ENCODE data around the gene SLC44A2.
A peak's percentile ranks its signal among the peaks of the same experiment; 100 is the strongest.
"Not testable (repeated sequence)": the region's sequence is repeated elsewhere in the genome, so short reads cannot be mapped to it uniquely, and the experiment has no call there.

The SLC44A2 gene

DNA sequence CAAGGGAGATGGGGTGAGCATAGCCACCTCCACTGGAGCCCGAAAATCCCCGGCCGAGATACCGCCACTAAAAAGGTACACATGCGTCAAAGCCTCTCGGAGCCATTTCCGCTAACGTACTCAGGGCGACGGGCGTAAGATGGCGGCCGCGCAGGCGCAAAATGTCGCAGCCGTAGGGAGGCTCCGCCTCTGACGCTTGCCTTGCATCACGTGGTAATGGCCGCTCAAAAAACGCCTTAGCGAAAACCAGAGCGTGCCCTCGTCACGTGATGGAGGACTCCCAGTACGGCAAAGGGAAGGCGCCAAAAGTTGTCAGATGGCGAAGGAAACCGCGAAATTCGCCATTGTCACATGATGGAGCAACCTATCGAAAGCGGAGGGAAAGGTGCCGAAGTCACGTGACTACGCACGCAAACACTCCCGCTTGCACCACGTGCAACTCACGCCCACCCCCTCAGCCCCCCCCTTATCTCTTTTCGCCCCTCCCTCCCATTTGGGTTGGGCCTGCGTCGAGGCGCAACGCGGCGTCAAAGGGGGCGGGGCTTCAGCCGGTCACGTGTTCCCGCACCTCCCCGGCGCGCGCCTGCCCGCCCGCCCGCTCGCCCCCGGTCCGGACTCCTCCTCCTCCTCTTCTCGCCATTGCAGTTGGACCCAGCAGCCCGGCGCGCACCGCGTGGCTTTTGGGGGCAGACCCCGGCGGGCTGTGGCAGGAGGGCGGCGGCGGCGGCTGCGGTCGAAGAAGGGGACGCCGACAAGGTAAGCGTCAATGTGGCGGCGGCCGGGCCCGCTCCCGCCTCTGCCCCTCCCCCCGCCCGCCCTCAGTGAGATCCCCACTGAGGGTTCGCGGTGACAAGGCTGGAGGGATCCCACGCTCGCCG is 28.6 kb downstream of the SLC44A2 start, which contains the start of gene ILF3:
ILF3 (plus strand) TSS at position 615 of the 878 bp plus-strand sequence. CDS start 16,260 bp downstream, outside the sequence.
- DNase-seq: peak; percentile 99

DNA sequence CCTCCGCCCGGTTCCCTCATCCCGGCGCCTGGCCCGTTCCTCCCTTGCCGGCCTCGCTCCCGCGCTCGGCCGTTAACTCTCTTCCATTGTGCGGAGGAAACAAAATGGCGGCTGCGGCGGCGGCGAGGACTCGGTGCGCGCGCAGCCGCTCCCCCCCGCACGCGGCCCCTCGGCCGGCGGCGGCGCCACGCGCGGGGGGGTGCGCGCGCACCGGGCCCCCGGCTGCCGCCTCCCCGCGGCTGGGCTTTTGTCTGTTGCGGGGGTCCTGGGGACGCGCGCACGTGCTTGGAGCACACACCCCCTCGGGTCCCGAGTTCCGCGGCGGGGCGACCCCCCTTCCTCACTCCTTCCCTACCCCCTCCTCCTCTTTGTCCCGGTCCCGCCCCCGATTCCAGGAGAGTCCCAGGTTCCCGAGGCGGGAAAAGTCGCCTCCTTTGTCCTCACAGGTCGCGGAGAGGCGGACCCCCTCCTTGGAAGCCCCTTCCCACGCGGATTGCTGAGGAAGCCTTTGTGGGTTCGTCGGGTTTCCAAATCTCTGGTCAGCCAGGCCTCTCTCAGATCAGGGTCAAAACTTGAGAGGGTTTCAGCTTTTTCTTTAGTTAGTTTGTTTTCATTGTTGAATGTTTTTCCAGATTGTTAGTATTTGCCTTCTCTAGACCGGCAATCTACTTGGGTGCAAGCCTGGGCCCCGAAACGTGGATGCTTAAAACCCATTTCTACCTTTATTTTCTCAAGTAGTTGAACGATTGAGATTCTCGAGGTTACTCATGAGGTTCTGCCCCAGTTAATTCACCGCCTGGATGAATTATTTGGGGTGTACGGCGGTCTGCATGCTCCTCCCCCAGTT is 29.5 kb downstream of the SLC44A2 start:
- DNase-seq: peak; percentile 70

GRCh38 chr19:10655457-10656312 is 30.3 kb downstream of the SLC44A2 start:
- DNase-seq: no peak

- DNase-seq: no peak
Measured at GRCh38 chr19:10660346-10660745, 35.0 kb downstream of the SLC44A2 start.

DNA sequence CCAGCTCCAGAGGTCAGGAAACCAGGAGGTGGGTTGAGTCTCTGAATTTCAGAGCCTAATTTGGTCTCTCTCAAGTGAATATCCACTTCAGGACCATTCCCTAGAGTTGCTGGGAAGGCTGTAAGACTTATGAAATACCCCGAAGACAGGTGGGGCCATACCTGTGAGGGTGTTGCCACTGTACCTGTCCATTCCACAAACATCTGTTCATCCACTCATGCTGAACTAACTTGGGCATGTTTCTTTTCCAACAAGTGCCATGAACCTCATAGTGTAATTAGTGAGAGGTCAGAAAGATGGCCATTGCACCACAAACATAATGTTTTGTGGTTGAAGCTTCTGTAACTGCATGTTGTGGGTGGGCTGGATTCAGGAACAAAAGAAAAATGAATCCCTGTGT is 36.6 kb downstream of the SLC44A2 start:
- DNase-seq: no peak

DNA sequence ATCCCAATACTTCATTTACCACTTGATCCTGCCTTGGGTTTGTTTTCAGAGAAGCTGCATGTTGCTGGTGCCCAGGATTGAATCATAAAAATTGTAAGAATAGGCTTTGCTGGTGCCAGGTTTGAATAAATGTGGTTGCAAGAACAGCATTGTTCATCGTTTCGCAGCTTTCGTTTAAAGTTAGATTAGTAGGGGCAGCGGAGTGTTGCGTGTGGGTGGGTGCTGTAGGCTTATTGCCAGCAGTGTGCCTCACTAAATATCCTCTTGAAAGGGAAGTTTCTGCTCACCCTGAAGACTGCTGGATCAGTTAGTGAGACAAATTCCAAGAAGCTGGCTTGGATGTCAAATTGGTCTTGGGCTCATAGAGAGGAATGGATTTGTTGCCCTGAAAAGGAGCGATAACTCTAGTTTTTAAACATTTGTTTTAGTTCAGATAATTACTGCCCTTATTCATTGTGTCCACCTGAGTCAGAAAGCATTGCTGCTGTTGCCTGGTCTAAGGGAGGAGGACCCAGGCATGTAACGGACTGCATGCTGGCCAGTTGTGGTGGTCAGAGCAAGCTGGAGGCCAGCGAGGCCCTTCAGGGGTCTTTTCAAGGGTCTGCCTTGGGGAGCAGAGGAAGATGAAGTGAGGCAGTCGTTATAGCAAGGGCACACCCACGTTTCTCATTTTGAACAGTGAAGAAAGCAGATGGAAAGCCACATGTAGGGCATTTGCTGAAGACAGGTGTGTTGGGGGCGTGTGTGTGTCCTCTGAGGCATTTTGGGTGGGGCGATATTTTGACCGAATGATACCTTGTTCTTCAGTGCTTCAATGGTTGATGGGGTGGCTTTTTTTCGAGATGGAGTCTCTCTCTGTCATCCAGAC is 37.3 kb downstream of the SLC44A2 start:
- peak; percentile 21 for DNase-seq

- DNase-seq: not testable (repeated sequence)
Measured at GRCh38 chr19:10663252-10663563, 37.9 kb downstream of the SLC44A2 start.

DNA sequence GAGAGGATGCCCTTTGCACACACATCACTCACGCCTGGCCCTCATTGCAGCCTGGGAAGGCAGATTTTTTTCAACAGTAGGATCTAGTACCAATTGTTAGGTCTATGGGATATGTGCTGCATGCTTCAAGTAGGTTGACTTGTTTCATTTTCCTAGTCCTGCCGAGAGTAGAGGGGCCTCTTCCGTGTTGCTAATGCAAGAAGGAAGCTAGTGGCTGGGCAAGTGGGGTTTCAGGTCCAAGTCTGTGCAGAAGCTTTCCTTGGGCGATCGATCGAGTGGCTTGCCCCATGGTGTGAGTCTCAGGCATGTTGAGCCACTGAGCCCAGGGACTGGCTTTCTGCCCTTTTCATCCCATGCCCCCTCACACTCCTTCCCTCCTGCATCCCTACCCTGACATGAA is 42.5 kb downstream of the SLC44A2 start:
- DNase-seq: no peak

DNA sequence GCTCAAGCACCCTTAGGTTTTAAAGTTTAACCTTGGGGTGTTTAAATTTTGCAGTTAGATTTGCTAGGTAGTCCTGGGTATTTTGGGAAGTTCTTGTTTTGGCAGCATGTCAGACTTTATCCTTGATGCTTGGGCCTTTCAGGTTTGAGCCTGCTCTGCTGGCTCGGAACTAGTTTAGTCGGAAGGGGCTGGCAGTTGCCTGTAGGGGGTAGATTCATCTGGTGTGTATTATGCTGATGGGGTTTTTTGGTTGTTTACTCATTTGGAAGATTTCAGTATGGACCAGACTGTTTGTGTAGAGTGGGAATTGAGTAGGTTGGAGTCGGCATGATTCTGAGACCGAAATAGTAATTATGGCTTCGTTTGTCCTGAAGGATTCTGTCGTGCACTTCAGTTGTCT is 43.9 kb downstream of the SLC44A2 start:
- DNase-seq: no peak

GRCh38 chr19:10670182-10670581 is 44.8 kb downstream of the SLC44A2 start:
- no peak for DNase-seq

DNA sequence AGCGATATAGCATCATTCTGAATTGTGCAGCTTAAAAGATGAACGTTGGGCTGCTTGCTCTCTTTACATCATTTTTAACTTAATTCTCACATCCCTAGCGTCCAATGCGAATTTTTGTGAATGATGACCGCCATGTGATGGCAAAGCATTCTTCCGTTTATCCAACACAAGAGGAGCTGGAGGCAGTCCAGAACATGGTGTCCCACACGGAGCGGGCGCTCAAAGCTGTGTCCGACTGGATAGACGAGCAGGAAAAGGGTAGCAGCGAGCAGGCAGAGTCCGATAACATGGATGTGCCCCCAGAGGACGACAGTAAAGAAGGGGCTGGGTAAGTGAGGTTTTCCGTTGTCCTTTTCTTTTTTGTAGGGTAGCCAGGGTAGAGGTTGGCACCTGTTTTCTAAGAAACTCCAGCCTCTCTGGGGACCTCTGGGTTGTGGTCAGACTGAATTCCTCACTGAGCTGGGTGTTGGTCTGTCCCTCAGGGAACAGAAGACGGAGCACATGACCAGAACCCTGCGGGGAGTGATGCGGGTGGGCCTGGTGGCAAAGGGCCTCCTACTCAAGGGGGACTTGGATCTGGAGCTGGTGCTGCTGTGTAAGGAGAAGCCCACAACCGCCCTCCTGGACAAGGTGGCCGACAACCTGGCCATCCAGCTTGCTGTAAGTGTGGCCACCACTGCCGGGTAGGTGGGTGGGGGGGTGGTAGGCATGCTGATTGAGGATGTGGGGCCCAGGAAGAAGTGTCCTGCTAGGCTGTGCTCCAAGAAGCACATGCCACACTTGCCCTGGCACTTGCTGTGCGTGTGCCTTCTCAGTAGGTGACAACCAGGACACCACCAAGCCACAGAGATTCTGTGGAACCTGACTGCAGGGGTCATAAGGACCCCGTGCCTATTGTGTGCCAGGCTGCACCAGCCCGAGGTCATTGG is 45.8 kb downstream of the SLC44A2 start:
- DNase-seq: no peak

GRCh38 chr19:10671922-10672321 is 46.6 kb downstream of the SLC44A2 start:
- not testable (repeated sequence) for DNase-seq

DNA sequence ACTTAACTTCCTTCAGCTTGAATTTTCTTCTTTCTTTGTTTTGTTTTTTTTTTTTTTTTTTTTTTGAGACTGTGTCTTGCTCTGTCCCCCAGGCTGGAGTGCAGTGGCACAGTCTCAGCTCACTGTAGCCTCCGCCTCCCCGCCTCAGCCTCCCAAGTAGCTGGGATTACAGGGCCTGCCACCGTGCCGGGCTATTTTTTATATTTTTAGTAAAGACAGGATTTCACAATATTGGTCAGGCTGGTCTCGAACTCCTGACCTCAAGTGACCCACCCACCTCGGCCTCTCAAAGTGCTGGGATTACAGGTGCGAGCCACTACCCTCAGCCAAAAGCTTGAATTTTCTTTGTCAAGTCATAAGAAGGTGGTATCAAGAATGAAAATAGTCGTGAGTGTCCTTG is 49.9 kb downstream of the SLC44A2 start:
- DNase-seq: not testable (repeated sequence)

DNA sequence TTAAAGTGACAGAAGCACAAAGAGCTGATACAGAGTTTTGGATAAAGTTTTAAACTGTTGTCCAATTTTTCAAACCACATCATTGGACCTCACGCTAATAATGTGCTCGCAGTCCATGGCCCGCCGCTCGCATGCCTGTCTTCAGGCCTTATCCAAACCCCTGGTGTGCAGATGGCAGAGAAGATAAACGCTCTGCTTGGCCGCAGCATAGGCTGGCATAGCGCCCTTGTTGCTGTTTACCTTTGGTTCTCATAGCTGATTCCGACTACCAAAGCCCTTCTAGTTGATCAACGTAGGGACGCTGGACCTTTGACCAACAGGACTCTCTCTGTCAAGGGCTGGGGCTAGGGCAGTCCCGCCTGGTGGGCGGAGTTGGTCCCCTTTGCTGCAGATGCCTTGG is 52.4 kb downstream of the SLC44A2 start:
- no peak for DNase-seq

- no peak for DNase-seq
Measured at GRCh38 chr19:10678813-10679212, 53.5 kb downstream of the SLC44A2 start.

GRCh38 chr19:10679743-10680142 is 54.4 kb downstream of the SLC44A2 start:
- DNase-seq: no peak

DNA sequence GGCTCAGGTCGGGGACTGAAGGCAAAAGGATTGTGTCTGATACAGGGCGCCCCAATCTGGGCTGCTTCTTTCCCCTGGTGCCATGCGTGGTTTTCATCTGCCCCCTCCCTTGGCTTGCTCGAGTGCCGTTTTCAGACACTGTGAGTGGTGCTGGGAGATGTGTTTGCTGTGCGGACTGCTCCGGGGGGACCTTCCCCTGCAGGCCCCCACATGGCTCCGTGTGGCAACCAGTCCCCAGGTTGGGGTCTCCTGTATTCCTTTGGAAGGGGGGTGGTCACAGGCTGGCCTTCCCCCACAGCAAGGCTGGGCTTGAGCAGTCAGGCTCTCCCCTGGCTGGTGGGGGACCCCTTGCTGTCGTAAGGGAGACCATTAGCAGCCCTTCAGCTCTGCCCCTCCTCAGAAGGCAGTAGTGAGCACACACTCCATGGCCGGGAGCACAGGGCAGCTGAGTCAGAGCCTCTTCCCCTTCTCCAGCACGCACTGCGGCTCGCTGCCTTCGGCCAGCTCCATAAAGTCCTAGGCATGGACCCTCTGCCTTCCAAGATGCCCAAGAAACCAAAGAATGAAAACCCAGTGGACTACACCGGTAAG is 55.3 kb downstream of the SLC44A2 start:
- no peak for DNase-seq

- no peak for DNase-seq
Measured at GRCh38 chr19:10681658-10682057, 56.3 kb downstream of the SLC44A2 start.

GRCh38 chr19:10682397-10683063 is 57.2 kb downstream of the SLC44A2 start:
- DNase-seq: no peak

DNA sequence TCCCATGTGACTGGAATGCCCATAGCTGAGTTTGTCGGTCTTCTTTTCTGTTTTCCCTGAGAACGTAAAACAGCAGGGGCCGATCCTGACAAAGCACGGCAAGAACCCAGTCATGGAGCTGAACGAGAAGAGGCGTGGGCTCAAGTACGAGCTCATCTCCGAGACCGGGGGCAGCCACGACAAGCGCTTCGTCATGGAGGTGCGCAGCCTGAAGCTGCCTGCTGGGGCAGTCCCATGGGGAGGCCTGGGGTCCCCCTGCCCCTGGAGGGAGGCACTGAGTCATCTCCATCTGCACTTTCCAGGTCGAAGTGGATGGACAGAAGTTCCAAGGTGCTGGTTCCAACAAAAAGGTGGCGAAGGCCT is 57.7 kb downstream of the SLC44A2 start:
- DNase-seq: no peak

Measured in stimulated activated CD4-positive, alpha-beta T cell treated with anti-CD3 and anti-CD28 coated beads, Interleukin-4, amount 100 ng/mL, for 1 hour (primary cell).